GM18519 (cell line): Measurements from ENCODE around the gene SCO1.

Experiments used
- ATAC-seq: cut with Tn5 transposase; IDR thresholded peaks from one replicate; pipeline ENCODE4 v1.9.1; 2021; ENCODE audit warnings: mild to moderate bottlenecking, moderate library complexity; ENCODE audit not compliant: unreplicated experiment, low FRiP score

The SCO1 gene

GRCh38 chr17:10622617-10623485 is 74.5 kb downstream of the SCO1 start:
- no peak for ATAC-seq
